ENCODE results near the gene RANGAP1. TPM values are rescaled to one million over a fixed set of nuclear protein-coding genes. Genes with fewer than 3 reads are reported as not detected.

The RANGAP1 gene
- total and polyA plus RNA-seq, 12 donors: 23.2 to 90.3 (median 31.4) TPM

DNA sequence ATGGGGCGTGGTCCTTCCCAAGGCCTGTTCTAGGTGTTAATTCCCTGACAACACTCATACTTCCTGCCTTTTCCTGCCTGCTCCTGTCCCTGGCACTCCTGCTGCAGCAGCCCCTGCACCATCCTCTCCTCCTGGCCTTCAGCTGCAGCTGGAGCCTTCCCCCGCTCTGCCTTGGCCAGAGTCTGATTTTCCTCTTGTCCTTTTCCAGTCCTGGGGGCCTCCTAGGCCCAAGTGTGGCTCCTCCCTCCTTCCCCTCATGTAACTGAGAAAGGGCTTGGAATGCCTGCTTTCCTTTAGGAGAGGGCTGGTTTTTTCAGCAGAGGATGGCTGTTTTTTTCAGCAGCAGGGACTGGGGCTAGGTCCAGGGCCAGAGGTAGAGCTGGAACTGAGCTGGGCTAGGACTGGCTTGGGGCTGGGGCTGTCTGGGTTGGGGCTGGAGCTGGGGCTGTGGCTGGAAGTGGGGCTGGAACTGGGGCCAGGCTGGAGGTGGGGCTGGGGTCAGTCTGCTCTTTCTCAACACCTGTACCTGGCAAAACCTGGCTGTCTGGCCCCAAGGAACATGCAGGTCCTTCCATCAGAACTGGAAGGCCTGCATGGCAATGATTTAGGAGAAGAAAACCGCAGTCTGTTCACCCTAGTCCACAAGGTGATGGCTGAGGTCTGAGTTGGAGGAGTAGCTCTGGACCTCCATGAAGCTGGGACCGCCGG is 39.0 kb upstream of the RANGAP1 start:
- Histone ChIP-seq H3K4me1 (no peaks in the 10 kb centered on the region), H3K27ac (no peak overlapping the region), H3K36me3 (peaks cover 0 to 87% (median 49%) of the 10 kb centered on the region in 9 donors), H3K4me3 (no peak overlapping the region), H3K9me3 (no peaks in the 10 kb centered on the region), H3K27me3 (no peaks in the 10 kb centered on the region)
- ATAC-seq: peak in 1 of 8 donors; percentile 7
- intact Hi-C loops (cut with DNase I): no loop called here
- TF ChIP-seq CTCF (IDR thresholded peaks at IDR 0.05): no peak
- DNase-seq: no peak
- WGBS, 2 donors: 95 to 96% methylated on average over 5 of the region's 5 CpGs

DNA sequence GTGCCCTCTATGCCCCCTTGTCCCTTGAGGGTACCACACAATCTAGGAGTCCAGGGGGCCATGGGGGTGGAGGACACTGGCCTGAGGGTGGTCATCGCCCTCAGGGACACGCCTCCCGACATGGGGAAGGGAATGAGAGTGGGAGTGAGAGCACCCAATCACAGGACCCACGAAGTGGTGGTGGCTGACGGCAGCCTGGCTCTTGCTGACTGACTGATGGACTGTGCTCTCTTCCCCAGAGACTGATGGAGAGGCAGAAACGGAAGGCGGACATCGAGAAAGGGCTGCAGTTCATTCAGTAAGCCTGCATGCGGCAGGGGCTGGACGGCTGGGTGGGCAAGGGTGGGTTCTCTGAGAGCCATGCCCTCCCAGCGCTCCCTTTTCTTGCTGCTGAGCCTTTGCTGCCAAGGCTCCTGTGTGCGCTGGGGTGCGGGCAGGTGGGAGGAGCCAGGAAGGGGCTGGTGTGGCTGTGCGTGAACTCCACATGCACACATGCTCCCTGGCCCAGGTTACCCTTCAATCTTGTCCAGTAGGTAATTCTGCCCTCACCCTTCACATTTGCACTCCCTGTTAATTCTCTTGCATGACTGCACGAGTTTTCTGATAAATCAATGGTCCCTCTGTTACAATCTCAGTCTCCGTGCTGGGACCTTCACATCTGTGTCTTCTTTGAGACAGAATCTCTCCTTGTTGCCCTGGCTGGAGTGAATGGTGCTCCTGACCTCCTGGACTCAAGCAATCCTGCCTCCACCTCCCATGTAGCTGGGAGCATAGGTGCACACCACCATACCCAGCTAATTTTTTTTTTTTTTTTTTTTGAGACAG is 34.6 kb upstream of the RANGAP1 start:
- no peak for DNase-seq
- WGBS, 2 donors: 91% methylated on average over 16 of the region's 16 CpGs
- no peak for ATAC-seq

GRCh38 chr22:41315586-41315985 is 29.6 kb upstream of the RANGAP1 start:
- H3K27me3 ChIP-seq: no peaks in the 10 kb centered on the region
- DNase-seq (no peak), ATAC-seq (peak in 1 of 8 donors; percentile 10)
- intact Hi-C loops (cut with DNase I): no loop called here
- peaks cover 0 to 23% (median 0%) of the 10 kb centered on the region in 9 donors for H3K36me3 ChIP-seq
- TF ChIP-seq CTCF (IDR thresholded peaks at IDR 0.05): no peak
- no peak overlapping the region for H3K27ac ChIP-seq
- WGBS, 2 donors: 70 to 84% methylated on average over 1 of the region's 1 CpG
- peaks cover 0 to 12% (median 0%) of the 10 kb centered on the region in 9 donors for H3K4me1 ChIP-seq
- no peaks in the 10 kb centered on the region for H3K9me3 ChIP-seq
- no peak overlapping the region for H3K4me3 ChIP-seq

More for the DNA sequence above, 34.6 kb upstream of the RANGAP1 start:
- intact Hi-C loops (cut with DNase I): no loop called here
- no peak for TF ChIP-seq CTCF (IDR thresholded peaks at IDR 0.05)
- no peak overlapping the region for H3K4me3 ChIP-seq
- no peak overlapping the region for H3K27ac ChIP-seq
- peaks cover 0 to 58% (median 14%) of the 10 kb centered on the region in 9 donors for H3K36me3 ChIP-seq
- H3K4me1 ChIP-seq: peaks cover 0 to 7% (median 0%) of the 10 kb centered on the region in 9 donors
- no peaks in the 10 kb centered on the region for H3K27me3 ChIP-seq
- H3K9me3 ChIP-seq: no peaks in the 10 kb centered on the region

GRCh38 chr22:41314821-41315220 is 28.8 kb upstream of the RANGAP1 start:
- ATAC-seq: no peak
- peaks cover 0 to 29% (median 0%) of the 10 kb centered on the region in 9 donors for H3K36me3 ChIP-seq
- intact Hi-C loops (cut with DNase I): no loop called here
- H3K27me3 ChIP-seq: no peaks in the 10 kb centered on the region
- WGBS, 2 donors: 94 to 97% methylated on average over 8 of the region's 8 CpGs
- no peaks in the 10 kb centered on the region for H3K9me3 ChIP-seq
- no peak for DNase-seq
- H3K27ac ChIP-seq: no peak overlapping the region
- peaks cover 0 to 12% (median 0%) of the 10 kb centered on the region in 9 donors for H3K4me1 ChIP-seq
- no peak for TF ChIP-seq CTCF (IDR thresholded peaks at IDR 0.05)
- H3K4me3 ChIP-seq: no peak overlapping the region

Measured in heart right ventricle (tissue), 16 donors.